ENCODE data around the gene ELFN2.
A peak's percentile ranks its signal among the peaks of the same experiment; 100 is the strongest.

The ELFN2 gene

GRCh38 chr22:37454857-37455686, 27.8 kb upstream of the ELFN2 start:
- DNase-seq (ENCODE audit: low read depth) = peak; percentile 83

GRCh38 chr22:37453696-37454095, 26.4 kb upstream of the ELFN2 start:
- DNase-seq (ENCODE audit: low read depth) = no peak

GRCh38 chr22:37451218-37451617, 23.9 kb upstream of the ELFN2 start:
- no peak for DNase-seq (ENCODE audit: low read depth)

DNA sequence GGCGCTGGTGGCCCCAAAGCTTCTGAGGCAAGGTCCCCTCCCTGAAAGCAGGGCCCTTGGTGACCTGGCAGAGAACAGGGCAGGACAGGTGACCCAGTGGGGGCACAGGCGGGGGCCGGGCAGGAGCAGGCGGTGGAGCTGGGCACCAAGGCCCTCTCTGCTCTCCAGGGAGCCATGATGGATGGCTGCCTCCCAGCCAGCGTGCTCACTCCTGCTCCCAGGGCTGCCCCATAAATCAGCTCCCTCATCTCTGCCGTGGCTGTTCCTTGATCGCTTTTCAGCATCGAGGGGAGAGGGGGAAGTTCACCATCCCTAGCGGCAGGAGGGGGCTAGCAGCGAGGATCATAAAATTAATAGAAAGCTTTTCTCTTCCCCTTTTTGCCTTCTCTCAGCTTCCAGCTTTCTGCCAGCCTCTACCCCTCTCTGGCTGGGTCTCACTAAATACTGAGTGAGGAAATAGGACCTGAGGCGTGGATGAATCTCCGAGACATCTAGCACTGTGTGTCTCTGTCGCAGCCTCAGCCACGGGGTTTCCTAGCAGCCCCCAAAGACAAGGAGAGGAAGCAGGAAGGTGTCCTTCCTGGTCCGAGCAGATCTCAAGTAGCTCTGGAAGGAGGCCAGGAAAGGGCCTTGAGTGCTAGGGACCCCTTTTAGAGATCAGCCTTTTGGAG, 22.2 kb upstream of the ELFN2 start:
- DNase-seq (ENCODE audit: low read depth) = no peak

DNA sequence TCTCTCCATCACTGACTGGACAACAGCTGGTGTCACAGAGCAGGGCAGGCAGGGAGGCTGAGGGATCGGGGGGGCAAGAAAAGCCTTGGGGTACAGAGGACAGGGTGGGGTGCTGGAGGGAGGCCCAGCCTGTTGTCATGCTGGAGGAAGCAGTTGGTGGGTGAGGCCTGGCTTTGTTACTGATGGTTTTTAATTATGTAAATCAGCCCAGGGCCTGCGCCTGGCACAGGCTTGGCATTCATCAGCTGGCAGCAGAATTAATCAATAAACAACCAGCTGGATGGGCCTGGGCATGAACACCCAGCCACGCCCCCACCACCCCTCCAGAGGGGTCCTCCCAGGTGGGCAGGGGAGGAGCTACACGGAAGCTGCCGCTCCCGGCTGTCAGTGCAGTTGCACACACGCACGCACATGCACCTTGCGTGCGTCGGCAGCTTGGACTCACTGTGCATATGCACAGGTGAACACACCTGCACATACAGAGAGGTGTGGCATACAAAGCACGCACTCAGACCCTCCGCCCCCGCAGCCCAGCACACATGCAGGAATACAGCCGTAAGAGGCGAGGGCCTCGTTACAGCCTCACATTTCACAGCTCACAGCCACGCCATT, 21.3 kb upstream of the ELFN2 start:
- no peak for DNase-seq (ENCODE audit: low read depth)

DNA sequence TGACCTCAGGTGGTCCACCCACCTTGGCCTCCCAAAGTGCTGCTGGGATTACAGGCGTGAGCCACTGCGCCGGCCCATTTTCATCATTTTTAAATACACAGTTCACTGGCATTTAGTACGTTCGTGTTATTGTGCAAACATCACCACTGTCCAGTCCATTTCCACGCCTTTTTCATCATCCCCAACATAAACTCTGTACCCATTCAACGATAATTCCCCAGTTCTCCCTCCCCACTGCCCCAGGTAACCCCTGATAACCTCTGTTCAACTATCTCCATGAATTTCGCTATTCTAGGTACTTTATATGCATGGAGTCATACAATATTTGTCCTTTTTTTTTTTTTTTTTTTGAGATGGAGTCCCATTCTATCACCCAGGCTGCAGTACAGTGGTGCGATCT, 18.2 kb upstream of the ELFN2 start:
- no peak for DNase-seq (ENCODE audit: low read depth)

DNA sequence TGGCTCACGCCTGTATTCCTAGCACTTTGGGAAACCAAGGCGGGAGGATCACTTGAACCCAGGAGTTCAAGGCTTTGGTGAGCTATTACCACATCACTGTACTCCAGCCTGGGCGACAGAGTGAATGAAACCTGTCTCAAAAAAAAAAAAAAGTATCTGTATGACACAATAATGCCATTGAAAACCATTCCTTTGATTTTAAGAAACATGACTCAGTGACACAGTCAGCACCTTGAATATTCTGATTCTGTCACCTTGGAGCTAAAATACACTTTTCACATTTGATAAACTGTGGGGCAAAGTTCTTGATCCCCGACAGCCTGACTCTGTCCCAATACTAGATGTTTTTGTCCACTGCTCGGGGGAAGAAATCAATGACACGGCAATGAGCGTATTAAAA, 16.7 kb upstream of the ELFN2 start:
- DNase-seq (ENCODE audit: low read depth) = no peak

GRCh38 chr22:37443086-37443485, 15.8 kb upstream of the ELFN2 start:
- DNase-seq (ENCODE audit: low read depth) = no peak

- no peak for DNase-seq (ENCODE audit: low read depth)
These were observed 15.3 kb upstream of the ELFN2 start for GRCh38 chr22:37442537-37442936.

- DNase-seq (ENCODE audit: low read depth) = no peak
These were observed 14.9 kb upstream of the ELFN2 start for GRCh38 chr22:37442135-37442534.

GRCh38 chr22:37440875-37441274, 13.6 kb upstream of the ELFN2 start:
- no peak for DNase-seq (ENCODE audit: low read depth)

DNA sequence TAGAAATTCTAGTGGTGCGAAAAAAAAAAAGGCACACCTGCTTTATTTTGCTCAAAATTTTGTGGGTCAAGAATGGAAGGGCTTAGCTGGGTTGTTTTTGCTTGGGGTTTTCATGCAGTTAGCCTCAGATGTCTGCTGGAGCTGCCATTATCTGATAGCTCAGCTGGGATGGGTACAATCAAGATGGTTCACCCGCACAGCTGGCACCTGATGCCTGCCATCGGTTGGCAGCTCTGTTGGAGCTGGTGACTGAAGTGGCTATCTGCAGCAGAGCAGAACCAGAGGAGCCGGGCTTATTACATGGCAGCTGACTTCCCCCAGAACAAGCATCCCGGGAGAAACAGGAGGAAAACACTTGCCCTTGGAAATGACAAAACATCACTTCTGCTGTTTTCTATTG, 12.1 kb upstream of the ELFN2 start:
- no peak for DNase-seq (ENCODE audit: low read depth)

DNA sequence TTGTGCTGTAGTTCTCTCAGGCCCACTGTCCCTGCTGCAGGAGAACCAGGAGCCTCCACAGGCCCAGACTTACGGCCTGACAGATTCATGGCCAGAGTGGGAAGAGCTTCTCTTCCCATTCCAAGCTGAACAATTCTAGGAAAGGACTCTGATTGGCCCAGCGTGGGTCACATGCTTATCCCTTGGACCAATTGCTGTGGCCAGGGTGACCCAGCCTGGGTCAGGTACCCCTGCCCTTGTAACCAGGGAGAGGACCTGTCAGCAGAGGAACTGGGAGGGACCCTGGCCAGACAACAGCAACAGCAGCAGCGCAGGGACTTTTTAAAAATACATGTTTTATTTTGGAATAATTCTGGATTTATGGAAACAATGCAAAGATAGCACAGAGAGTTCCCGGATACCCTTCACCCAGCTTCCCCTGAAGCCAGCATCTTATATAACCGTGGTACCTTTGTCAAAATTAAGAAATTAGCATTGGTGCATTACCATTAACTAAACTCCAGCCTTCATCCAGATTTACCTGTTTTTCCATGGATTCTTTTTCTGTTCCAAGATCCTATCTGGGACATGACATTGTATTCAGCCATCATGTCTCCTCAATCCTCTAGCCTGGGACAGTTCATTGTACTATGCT, 8.8 kb upstream of the ELFN2 start:
- DNase-seq (ENCODE audit: low read depth) = no peak

- no peak for DNase-seq (ENCODE audit: low read depth)
These were observed 6.5 kb upstream of the ELFN2 start for GRCh38 chr22:37433786-37434185.

GRCh38 chr22:37432708-37433054, 5.4 kb upstream of the ELFN2 start:
- DNase-seq (ENCODE audit: low read depth) = no peak

DNA sequence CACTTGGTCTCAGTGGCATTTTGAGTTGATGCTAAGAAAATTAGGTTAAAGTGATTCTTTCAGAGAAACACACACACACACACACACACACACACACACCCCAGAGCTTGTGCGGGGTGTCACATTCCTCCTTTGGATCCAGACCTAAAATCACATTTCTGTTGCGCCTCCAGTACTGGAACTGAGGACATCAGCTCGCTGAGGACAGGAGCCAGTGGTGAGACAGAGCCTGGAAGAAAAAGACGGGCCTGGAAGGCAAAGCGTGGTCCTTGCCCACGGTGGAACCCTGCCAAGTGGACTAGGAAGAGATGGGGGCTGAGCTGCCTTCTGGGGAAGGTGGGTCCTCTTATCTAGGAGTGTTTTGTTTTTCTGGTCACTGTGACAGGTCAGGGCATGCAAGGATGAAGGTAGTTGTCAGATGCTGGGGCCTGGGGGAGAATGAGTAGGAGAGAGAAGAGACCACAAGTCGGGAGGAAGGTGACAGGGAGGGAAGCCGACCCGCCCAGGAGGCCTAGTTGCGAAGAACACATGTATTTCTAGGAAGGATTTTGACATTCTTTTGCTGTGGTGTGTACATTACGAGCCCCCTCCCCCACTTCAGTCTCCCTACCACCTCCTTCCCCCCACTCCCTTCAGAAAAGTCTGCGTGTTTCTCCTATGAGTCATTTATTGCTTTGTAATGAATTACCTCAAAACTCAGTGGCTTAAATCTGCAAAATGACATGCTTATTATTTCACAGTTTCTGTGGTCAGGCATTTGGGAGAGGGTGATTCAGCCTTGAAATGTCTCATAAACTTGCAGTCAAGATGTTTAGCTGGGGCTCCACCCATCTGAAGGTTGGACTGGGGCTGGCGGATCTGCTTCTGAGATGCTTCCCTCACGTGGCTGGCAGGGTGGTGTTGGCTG, 4.8 kb upstream of the ELFN2 start:
- peak; percentile 97 for DNase-seq (ENCODE audit: low read depth)

- no peak for DNase-seq (ENCODE audit: low read depth)
These were observed 4.1 kb upstream of the ELFN2 start for GRCh38 chr22:37431366-37431765.

DNA sequence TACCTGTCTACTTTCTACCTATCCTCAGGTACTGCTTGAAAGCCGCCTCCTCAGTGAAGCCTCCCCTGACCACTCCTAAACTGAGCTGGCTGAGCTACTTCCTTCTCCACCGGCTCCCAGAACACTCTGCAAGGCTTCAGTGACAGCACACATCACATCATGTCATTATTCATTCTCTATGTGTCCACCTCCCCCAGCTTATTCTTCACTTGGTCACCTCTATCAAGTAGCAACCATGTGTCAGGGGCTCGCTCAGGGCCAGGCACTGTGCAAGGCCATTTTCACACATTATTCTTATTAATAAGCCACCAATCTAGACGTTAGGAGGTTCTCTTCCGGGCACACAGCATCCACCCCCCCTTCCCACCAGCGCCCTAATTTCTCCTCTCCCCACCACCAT, 3.7 kb upstream of the ELFN2 start:
- no peak for DNase-seq (ENCODE audit: low read depth)

- DNase-seq (ENCODE audit: low read depth) = no peak
These were observed 1.6 kb upstream of the ELFN2 start for GRCh38 chr22:37428649-37429586.

GRCh38 chr22:37427711-37428635, 694 bp upstream of the ELFN2 start:
- no peak for DNase-seq (ENCODE audit: low read depth)
